Measurements from ENCODE around the gene HOGA1.

DNA sequence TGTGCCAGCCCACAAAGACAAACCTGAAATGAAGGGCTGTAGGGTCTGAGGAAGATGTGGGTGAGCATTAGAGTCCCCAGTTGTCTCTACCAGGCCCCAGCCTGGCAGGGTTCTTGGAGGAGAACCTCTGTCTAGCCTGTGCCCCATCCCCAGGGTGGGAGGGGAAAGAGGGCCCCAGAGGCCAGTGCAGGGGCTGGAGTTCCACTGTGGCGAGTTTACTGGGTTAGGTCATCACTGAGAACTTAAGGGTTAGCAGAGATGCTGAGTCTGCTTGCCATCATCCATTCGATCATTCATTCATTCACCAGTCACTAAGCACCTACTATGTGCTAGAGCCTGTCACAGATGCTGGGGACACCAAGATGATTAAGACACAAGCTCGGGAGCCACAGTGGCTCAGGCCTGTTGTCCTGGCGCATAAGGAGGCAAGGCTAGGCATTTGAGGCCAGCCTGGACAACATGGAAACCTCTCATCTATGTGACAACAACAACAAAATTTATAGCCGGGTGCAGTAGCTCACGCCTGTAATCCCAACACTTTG, 9.0 kb upstream of the HOGA1 start:
- no peak for TF ChIP-seq CTCF (IDR thresholded peaks at IDR 0.05; ENCODE audit: insufficient read depth, low read length)
- no peak for TF ChIP-seq POLR2AphosphoS5 (IDR thresholded peaks at IDR 0.05; ENCODE audit: low read depth)

All from HL-60 (cell line).